Glutamatergic neuron (in vitro differentiated cells): Measurements from ENCODE around the gene DUS2. TPM values are rescaled to one million over a fixed set of nuclear protein-coding genes. Genes with fewer than 3 reads are reported as not detected.

Source experiments
- DNase-seq: peaks from one replicate; pipeline ENCODE4 v3.0.0; 2022
- H3K27ac Mint-ChIP-seq: one replicate; pipeline ENCODE4 v1.8.0; 2020; ENCODE audit warnings: mild to moderate bottlenecking, mixed read lengths, inconsistent platforms; ENCODE audit not compliant: unreplicated experiment
- H3K27me3 Mint-ChIP-seq: one replicate; pipeline ENCODE4 v1.8.0; 2020; ENCODE audit warnings: mild to moderate bottlenecking, moderate library complexity, mixed read lengths, inconsistent platforms; ENCODE audit not compliant: unreplicated experiment
- H3K36me3 Mint-ChIP-seq: one replicate; pipeline ENCODE4 v1.8.0; 2020; ENCODE audit warnings: mild to moderate bottlenecking, mixed read lengths, inconsistent platforms; ENCODE audit not compliant: unreplicated experiment
- H3K4me1 Mint-ChIP-seq: one replicate; pipeline ENCODE4 v1.8.0; 2020; ENCODE audit warnings: mild to moderate bottlenecking, low read depth, mixed read lengths, inconsistent platforms; ENCODE audit not compliant: unreplicated experiment
- H3K4me3 Mint-ChIP-seq: one replicate; pipeline ENCODE4 v1.8.0; 2020; ENCODE audit warnings: mild to moderate bottlenecking, mixed read lengths, inconsistent platforms; ENCODE audit not compliant: unreplicated experiment
- H3K9me3 Mint-ChIP-seq: one replicate; pipeline ENCODE4 v1.8.0; 2020; ENCODE audit warnings: mild to moderate bottlenecking, moderate library complexity, mixed read lengths, inconsistent platforms; ENCODE audit not compliant: unreplicated experiment
- total RNA-seq: library from RNA; stranded (reverse); fragmentation: NEBNext Ultra II Directional; extraction: Animal tissue kit (Norgen Biotek cat#: 25700); gene quantifications from one replicate; pipeline ENCODE4 v1.2.1, GENCODE V29; 2021; ENCODE audit not compliant: unreplicated experiment
- TF ChIP-seq, protein P1 (sequence below): fragments of 200-600 bp; sonication (generic); IDR thresholded peaks from one replicate; pipeline ENCODE4 v1.5.0; 2021; ENCODE audit not compliant: partially characterized antibody, unreplicated experiment

DUS2 gene
- total RNA-seq, 1 donor from 2014 or later = 21.0 TPM

DNA sequence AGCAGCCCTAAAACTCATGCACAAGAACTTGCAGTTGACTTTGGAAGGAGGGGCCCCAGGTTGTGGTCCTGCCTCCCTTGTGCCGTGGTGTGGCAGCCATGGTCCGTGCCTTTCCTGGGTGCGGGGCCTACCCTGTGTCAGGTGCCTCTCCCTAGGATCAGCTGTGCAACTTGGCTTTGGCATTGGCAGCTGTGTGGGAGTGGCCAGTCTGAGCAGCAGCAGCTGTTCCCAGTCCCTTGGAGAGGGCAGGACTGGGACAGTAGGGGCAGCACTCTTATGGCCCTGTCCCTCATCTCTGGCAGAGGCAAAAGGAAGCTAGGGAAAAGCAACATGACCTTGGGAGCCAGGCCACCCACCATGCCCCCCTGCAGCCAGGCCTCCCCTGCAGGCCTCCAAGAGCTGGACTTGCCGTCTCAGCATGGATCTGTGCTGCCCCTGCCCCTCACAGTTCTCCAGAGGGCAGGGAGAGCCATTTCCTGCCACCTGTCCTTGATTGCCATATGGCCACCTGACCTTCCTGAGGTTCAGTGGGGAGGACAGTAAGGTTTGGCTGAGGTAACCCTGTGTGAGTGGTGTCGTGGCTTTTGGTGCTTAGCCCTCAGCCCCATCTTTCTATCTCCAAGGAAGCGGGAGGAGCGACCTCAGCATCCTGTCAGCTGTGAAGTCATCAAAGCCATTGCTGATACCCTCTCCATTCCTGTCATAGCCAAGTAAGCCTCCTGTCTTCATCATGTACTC lies 46.6 kb downstream of the DUS2 start:
- TF ChIP-seq, protein P1, sequence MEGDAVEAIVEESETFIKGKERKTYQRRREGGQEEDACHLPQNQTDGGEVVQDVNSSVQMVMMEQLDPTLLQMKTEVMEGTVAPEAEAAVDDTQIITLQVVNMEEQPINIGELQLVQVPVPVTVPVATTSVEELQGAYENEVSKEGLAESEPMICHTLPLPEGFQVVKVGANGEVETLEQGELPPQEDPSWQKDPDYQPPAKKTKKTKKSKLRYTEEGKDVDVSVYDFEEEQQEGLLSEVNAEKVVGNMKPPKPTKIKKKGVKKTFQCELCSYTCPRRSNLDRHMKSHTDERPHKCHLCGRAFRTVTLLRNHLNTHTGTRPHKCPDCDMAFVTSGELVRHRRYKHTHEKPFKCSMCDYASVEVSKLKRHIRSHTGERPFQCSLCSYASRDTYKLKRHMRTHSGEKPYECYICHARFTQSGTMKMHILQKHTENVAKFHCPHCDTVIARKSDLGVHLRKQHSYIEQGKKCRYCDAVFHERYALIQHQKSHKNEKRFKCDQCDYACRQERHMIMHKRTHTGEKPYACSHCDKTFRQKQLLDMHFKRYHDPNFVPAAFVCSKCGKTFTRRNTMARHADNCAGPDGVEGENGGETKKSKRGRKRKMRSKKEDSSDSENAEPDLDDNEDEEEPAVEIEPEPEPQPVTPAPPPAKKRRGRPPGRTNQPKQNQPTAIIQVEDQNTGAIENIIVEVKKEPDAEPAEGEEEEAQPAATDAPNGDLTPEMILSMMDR = no peak
- Mint-ChIP-seq H3K27me3 (peaks cover 7% of the 10 kb centered on the region), H3K27ac (peak overlapping the region; percentile 68), H3K9me3 (peaks cover 5% of the 10 kb centered on the region), H3K4me3 (peak overlapping the region; percentile 30), H3K36me3 (peaks cover 5% of the 10 kb centered on the region), H3K4me1 (peaks cover 24% of the 10 kb centered on the region)
- peak; percentile 41 for DNase-seq

DNA sequence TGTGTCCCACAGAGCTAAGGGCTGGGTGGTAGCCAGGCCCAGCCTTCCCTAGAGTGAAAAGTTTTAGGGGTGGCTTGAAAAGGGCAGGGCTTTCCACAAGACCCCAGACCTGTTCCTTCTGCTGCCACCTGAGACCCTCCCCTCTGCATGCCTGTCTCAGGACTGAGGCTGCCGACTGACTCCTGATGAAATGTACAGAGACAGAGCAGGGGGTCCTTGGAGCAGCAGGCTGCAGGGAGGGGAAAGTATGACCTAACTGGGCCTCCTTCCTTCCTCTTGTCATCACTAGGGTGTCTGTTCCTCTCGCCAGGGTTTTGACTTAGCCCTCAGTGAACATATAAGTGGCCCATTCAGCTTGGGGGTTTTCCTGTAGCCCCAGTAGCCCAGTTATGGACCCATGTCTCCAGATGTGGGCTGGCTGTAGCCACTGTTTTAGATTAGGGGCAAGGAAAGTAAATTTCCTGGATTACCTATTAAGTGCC lies 47.2 kb downstream of the DUS2 start:
- Mint-ChIP-seq H3K36me3 (no peaks in the 10 kb centered on the region), H3K4me3 (no peak overlapping the region), H3K9me3 (peaks cover 5% of the 10 kb centered on the region), H3K4me1 (peaks cover 30% of the 10 kb centered on the region), H3K27me3 (peaks cover 8% of the 10 kb centered on the region), H3K27ac (peak overlapping the region; percentile 68)
- TF ChIP-seq, protein P1 = no peak
- DNase-seq = no peak

DNA sequence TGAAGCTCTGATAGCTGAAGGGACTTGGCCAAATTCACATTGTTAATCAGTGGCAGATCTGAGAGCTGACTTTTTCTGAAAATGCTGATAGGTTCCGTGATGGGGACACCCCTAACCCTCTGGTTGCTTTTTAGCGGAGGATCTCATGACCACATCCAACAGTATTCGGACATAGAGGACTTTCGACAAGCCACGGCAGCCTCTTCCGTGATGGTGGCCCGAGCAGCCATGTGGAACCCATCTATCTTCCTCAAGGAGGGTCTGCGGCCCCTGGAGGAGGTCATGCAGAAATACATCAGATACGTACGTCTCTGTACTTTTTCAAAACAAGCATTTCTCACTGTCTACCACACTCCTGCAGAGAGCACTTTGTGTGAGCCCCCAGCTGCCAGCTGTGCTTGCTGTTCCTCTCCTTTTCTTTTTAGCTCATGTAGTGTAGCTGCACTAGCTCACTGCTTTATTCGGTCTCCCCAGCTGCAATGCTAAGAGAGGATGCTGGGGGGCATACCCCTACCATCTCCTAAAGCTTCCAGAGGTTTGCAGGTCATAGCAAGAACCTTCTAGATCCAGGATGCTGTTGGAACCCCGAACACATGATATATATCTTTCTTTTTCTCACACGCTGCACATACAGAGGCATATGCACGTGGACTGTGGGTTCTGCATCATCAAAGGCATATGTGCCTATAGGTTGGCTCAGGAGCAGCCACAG lies 47.9 kb downstream of the DUS2 start:
- TF ChIP-seq, protein P1 = no peak
- no peaks in the 10 kb centered on the region for H3K36me3 Mint-ChIP-seq

DNA sequence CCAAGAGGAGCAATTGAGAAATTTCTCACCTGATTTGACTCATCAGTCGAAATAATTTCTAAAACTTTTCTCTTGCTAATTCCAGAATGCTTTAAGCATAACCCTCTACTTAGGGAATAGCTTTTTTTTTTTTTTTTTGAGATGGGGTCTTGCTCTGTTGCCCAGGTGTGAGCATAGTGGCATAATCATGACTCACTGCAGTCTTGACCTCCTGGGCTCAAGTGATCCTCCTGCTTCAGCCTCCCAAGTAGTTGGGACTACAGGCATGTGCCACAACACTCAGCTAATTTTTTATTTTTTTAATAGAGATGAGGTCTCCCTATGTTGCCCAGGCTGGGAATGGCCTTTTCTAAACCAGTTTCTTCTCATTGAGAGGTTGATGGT lies 48.4 kb downstream of the DUS2 start:
- TF ChIP-seq, protein P1 = no peak
- H3K27me3 Mint-ChIP-seq = peaks cover 8% of the 10 kb centered on the region

More for the DNA sequence above, 47.9 kb downstream of the DUS2 start:
- H3K27me3 Mint-ChIP-seq = peaks cover 8% of the 10 kb centered on the region
- peak overlapping the region; percentile 68 for H3K27ac Mint-ChIP-seq
- H3K9me3 Mint-ChIP-seq = peaks cover 3% of the 10 kb centered on the region
- no peak for DNase-seq
- H3K4me1 Mint-ChIP-seq = peaks cover 30% of the 10 kb centered on the region
- H3K4me3 Mint-ChIP-seq = no peak overlapping the region

More for the DNA sequence above, 48.4 kb downstream of the DUS2 start:
- no peaks in the 10 kb centered on the region for H3K36me3 Mint-ChIP-seq
- H3K9me3 Mint-ChIP-seq = peaks cover 3% of the 10 kb centered on the region
- DNase-seq = no peak
- H3K4me1 Mint-ChIP-seq = peaks cover 30% of the 10 kb centered on the region
- no peak overlapping the region for H3K27ac Mint-ChIP-seq
- H3K4me3 Mint-ChIP-seq = no peak overlapping the region
